ENCODE measurements around the gene ADARB2.

DNA sequence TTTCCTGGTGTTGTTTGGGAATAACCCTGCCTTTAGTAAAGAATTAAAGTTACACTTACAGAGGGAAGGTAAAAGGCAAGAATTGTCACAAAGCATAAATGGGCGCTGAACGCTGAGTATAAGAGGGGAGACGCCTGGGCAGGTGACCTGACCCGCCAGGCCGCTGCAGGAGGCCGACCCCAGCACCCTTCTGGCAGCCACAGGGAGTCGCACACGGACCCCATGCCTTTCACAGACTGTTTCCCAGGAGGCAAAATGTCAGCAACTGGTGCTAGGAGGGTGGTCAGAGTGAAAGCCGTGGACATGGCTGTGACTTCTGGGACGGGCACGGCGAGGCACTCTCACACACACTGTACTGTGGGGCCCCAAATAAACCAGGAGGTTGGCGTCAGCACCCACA is 392.9 kb downstream of the ADARB2 start:
- TF ChIP-seq, protein P1, sequence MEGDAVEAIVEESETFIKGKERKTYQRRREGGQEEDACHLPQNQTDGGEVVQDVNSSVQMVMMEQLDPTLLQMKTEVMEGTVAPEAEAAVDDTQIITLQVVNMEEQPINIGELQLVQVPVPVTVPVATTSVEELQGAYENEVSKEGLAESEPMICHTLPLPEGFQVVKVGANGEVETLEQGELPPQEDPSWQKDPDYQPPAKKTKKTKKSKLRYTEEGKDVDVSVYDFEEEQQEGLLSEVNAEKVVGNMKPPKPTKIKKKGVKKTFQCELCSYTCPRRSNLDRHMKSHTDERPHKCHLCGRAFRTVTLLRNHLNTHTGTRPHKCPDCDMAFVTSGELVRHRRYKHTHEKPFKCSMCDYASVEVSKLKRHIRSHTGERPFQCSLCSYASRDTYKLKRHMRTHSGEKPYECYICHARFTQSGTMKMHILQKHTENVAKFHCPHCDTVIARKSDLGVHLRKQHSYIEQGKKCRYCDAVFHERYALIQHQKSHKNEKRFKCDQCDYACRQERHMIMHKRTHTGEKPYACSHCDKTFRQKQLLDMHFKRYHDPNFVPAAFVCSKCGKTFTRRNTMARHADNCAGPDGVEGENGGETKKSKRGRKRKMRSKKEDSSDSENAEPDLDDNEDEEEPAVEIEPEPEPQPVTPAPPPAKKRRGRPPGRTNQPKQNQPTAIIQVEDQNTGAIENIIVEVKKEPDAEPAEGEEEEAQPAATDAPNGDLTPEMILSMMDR (conservative IDR thresholded peaks at IDR 0.05 in 1 of 2, IDR thresholded peaks at IDR 0.05 in 1 of 2; ENCODE audit: low read depth in 1 of 2, low read length in 2 of 2) = no peak
- TF ChIP-seq EZH2 (IDR thresholded peaks at IDR 0.05; ENCODE audit: low read length, missing control alignments) = no peak
